Neural cell (in vitro differentiated cells): ENCODE results near the gene GSG1L2. TPM values are rescaled to one million over a fixed set of nuclear protein-coding genes. Genes with fewer than 3 reads are reported as not detected.

Source experiments
- H2AFZ ChIP-seq: fragments of 200-600, 300-800 bp; sonication (generic), shearing (Covaris generic); 2 replicates; pipeline ENCODE4 v1.6.0; 2014; ENCODE audit warnings: low read depth, mild to moderate bottlenecking, antibody characterized with exemption, low read length, moderate library complexity
- H3F3A ChIP-seq: fragments of 200-600 bp; shearing (Covaris generic); 2 replicates; pipeline ENCODE4 v1.6.1; 2016; ENCODE audit warnings: mild to moderate bottlenecking, moderate library complexity, mixed read lengths, antibody characterized with exemption, low read length; ENCODE audit not compliant: insufficient read depth, poor library complexity, severe bottlenecking
- H3K27ac ChIP-seq: fragments of 200-600, 300-800 bp; sonication (generic), shearing (Covaris generic); 2 replicates; pipeline ENCODE4 v1.5.1; 2014; ENCODE audit warnings: mild to moderate bottlenecking, low read length, moderate library complexity
- H3K27me3 ChIP-seq: fragments of 300-800, 200-600 bp; sonication (generic), shearing (Covaris generic); 2 replicates; pipeline ENCODE4 v1.6.0; 2014; ENCODE audit warnings: mild to moderate bottlenecking, low read depth, low read length, moderate library complexity; ENCODE audit not compliant: insufficient read depth
- H3K36me3 ChIP-seq: fragments of 300-800, 200-600 bp; sonication (generic), shearing (Covaris generic); 2 replicates; pipeline ENCODE4 v1.5.1; 2014; ENCODE audit warnings: mild to moderate bottlenecking, antibody characterized with exemption, low read length, moderate library complexity; ENCODE audit not compliant: insufficient read depth
- H3K4me2 ChIP-seq: fragments of 300-800, 200-600 bp; sonication (generic), shearing (Covaris generic); 2 replicates; pipeline ENCODE4 v1.6.0; 2014; ENCODE audit warnings: mild to moderate bottlenecking, low read length
- H3K4me3 ChIP-seq: fragments of 300-800, 200-600 bp; sonication (generic), shearing (Covaris generic); 2 replicates; pipeline ENCODE4 v1.5.1; 2014; ENCODE audit warnings: mild to moderate bottlenecking, low read length, moderate library complexity
- H3K79me2 ChIP-seq: fragments of 200-600 bp; shearing (Covaris generic); replicated peaks from 2 replicates; pipeline ENCODE4 v1.6.0; 2014; ENCODE audit warnings: mild to moderate bottlenecking, low read length, moderate library complexity; ENCODE audit not compliant: insufficient read depth
- H3K9ac ChIP-seq: fragments of 300-800, 200-600 bp; sonication (generic), shearing (Covaris generic); 2 replicates; pipeline ENCODE4 v1.6.1; 2016; ENCODE audit warnings: mild to moderate bottlenecking, low read length, mixed read lengths
- H3K9me2 ChIP-seq: fragments of 200-600 bp; shearing (Covaris generic); 2 replicates; pipeline ENCODE4 v1.6.1; 2016; ENCODE audit warnings: mild to moderate bottlenecking, low read length, mixed read lengths; ENCODE audit not compliant: insufficient read depth
- H3K9me3 ChIP-seq: fragments of 200-600, 300-800 bp; sonication (generic), shearing (Covaris generic); 2 replicates; pipeline ENCODE4 v1.6.1; 2016; ENCODE audit warnings: mild to moderate bottlenecking, mixed run types, low read length, moderate library complexity, mixed read lengths
- H4K20me1 ChIP-seq: fragments of 200-600 bp; shearing (Covaris generic); 2 replicates; pipeline ENCODE4 v1.6.1; 2016; ENCODE audit warnings: mild to moderate bottlenecking, mixed run types; ENCODE audit not compliant: insufficient read depth
- EP300 ChIP-seq: fragments of 450-650 bp; conservative IDR thresholded peaks from 2 replicates; pipeline ENCODE4 v1.6.1; 2014; ENCODE audit warnings: antibody characterized with exemption, mild to moderate bottlenecking, moderate library complexity; ENCODE audit not compliant: poor library complexity, severe bottlenecking
- EZH2 ChIP-seq: fragments of 200-600, 300-800 bp; shearing (Covaris generic), sonication (generic); IDR thresholded peaks from 2 replicates; pipeline ENCODE4 v1.6.1; 2014; ENCODE audit warnings: antibody characterized with exemption, low read length, borderline replicate concordance, mild to moderate bottlenecking; ENCODE audit not compliant: insufficient read depth, poor library complexity, severe bottlenecking
- MXI1 ChIP-seq: fragments of 450-650 bp; conservative IDR thresholded peaks from 2 replicates; pipeline ENCODE4 v1.6.1; 2014; ENCODE audit warnings: antibody characterized with exemption, mild to moderate bottlenecking; ENCODE audit not compliant: poor library complexity, severe bottlenecking
- POLR2AphosphoS5 ChIP-seq: IDR thresholded peaks from 2 replicates; pipeline ENCODE4 v1.6.1; 2012
- RAD21 ChIP-seq: fragments of 450-650 bp; conservative IDR thresholded peaks from 2 replicates; pipeline ENCODE4 v1.6.1; 2014; ENCODE audit warnings: antibody characterized with exemption, mild to moderate bottlenecking, moderate library complexity
- SMC3 ChIP-seq: fragments of 450-650 bp; conservative IDR thresholded peaks from 2 replicates; pipeline ENCODE4 v1.6.1; 2014; ENCODE audit warnings: antibody characterized with exemption, mild to moderate bottlenecking, moderate library complexity; ENCODE audit not compliant: poor library complexity
- TAF1 ChIP-seq: IDR thresholded peaks from 2 replicates; pipeline ENCODE4 v1.6.1; 2012; ENCODE audit warnings: low read depth
- polyA plus RNA-seq: library from polyadenylated mRNA; depleted of rRNA; stranded (reverse); fragments of >200 nt; gene quantifications from 2 replicates; pipeline ENCODE4 v1.2.3, GENCODE V29; 2014
- TF ChIP-seq, protein P1 (sequence below): IDR thresholded peaks from 2 replicates; pipeline ENCODE4 v1.6.1; 2012; ENCODE audit warnings: borderline replicate concordance
- TF ChIP-seq, protein P2 (sequence below): fragments of 450-650 bp; IDR thresholded peaks from 2 replicates; pipeline ENCODE4 v1.5.1; 2014; ENCODE audit warnings: antibody characterized with exemption, mild to moderate bottlenecking, moderate library complexity; ENCODE audit not compliant: poor library complexity, severe bottlenecking

GSG1L2 gene
- polyA plus RNA-seq, 1 donor from 2014 or later, result not detected

DNA sequence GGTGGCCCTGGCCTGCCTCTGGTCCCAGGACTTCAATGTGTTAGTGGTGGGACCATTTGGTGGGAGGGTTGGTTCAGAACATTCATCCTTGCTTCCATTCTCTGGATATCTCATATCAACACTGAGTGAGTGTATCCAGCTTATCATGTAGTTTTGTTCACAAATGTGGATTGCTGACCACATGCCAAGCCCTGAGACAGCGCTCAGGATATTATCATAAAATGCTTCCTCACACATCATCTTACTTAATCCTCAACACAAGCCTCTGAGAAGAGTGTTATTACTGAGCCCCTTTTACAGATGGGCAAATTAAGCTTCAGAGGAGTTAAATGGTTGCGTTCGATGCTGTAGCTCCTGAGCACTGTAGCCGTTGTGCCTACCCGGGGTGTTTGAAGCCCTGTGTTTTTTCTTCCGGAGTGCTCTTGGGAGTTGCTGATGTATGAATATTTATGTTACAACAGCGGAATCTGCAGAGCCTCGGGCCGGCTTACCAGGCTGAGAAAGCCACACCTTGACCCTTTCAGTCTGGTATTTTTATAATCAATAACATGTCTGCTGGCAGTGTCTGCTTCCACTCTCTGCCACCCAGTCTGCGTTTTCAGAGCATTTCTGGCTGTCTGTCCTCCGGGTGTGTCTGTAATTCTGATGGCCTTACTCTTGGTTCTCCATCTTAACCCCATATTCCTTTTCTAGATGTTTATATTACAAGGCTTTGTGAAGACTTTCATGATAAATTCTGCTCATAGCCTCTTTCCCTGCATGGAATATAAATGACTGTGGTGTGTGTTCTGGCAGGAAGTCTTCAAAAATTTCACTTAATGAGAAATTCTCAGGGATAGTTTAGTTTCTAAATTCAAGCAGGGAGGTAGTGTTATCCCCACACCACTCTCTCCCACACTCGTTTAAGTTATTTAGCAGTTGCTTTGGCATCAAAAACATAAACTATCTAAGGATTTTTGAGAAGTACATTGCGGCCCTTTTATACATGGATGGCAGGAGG lies 6.7 kb upstream of the GSG1L2 start:
- H3K9ac ChIP-seq, result no peak overlapping the region
- no peaks in the 10 kb centered on the region for H3K9me2 ChIP-seq
- H3K4me3 ChIP-seq, result no peak overlapping the region
- H2AFZ ChIP-seq, result no peak overlapping the region
- no peaks in the 10 kb centered on the region for H3K9me3 ChIP-seq
- H3F3A ChIP-seq, result no peaks in the 10 kb centered on the region
- no peaks in the 10 kb centered on the region for H3K36me3 ChIP-seq
- no peaks in the 10 kb centered on the region for H3K27me3 ChIP-seq
- no peak overlapping the region for H3K4me2 ChIP-seq
- H3K79me2 ChIP-seq, result no peaks in the 10 kb centered on the region
- no peaks in the 10 kb centered on the region for H4K20me1 ChIP-seq
- no peak overlapping the region for H3K27ac ChIP-seq
- TF ChIP-seq, protein P1, sequence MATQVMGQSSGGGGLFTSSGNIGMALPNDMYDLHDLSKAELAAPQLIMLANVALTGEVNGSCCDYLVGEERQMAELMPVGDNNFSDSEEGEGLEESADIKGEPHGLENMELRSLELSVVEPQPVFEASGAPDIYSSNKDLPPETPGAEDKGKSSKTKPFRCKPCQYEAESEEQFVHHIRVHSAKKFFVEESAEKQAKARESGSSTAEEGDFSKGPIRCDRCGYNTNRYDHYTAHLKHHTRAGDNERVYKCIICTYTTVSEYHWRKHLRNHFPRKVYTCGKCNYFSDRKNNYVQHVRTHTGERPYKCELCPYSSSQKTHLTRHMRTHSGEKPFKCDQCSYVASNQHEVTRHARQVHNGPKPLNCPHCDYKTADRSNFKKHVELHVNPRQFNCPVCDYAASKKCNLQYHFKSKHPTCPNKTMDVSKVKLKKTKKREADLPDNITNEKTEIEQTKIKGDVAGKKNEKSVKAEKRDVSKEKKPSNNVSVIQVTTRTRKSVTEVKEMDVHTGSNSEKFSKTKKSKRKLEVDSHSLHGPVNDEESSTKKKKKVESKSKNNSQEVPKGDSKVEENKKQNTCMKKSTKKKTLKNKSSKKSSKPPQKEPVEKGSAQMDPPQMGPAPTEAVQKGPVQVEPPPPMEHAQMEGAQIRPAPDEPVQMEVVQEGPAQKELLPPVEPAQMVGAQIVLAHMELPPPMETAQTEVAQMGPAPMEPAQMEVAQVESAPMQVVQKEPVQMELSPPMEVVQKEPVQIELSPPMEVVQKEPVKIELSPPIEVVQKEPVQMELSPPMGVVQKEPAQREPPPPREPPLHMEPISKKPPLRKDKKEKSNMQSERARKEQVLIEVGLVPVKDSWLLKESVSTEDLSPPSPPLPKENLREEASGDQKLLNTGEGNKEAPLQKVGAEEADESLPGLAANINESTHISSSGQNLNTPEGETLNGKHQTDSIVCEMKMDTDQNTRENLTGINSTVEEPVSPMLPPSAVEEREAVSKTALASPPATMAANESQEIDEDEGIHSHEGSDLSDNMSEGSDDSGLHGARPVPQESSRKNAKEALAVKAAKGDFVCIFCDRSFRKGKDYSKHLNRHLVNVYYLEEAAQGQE, result no peak
- TF ChIP-seq MXI1 (no peak), POLR2AphosphoS5 (no peak), EP300 (no peak), SMC3 (no peak), EZH2 (no peak), RAD21 (no peak), TAF1 (no peak)
- TF ChIP-seq, protein P2, sequence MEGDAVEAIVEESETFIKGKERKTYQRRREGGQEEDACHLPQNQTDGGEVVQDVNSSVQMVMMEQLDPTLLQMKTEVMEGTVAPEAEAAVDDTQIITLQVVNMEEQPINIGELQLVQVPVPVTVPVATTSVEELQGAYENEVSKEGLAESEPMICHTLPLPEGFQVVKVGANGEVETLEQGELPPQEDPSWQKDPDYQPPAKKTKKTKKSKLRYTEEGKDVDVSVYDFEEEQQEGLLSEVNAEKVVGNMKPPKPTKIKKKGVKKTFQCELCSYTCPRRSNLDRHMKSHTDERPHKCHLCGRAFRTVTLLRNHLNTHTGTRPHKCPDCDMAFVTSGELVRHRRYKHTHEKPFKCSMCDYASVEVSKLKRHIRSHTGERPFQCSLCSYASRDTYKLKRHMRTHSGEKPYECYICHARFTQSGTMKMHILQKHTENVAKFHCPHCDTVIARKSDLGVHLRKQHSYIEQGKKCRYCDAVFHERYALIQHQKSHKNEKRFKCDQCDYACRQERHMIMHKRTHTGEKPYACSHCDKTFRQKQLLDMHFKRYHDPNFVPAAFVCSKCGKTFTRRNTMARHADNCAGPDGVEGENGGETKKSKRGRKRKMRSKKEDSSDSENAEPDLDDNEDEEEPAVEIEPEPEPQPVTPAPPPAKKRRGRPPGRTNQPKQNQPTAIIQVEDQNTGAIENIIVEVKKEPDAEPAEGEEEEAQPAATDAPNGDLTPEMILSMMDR, result no peak

DNA sequence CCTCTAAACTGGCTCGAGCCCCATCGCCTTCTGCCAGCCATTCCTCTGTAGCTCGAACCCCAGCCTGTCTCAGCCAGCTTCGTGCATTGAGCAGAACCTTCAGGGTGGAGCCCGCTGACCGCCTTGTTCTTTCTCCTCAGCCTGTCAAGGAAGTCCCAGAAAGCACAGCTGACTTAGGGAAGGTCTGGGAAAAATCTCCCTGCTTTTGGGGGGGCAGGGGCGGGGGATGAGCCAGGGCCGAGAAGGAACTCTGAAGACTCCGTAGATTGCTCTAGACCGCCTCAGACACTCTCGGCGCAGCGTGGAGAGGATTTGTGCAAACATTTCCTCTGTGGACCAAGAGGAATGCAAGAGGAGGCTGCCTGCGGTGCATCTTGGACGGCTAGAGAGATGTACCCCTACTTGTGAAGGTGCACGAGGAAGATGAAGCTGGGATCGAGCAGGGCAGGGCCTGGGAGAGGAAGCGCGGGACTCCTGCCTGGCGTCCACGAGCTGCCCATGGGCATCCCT lies 3.8 kb upstream of the GSG1L2 start, which contains the start of gene GLP2R:
Gene GLP2R (plus strand): TSS at position 284 of the 510 bp plus-strand sequence. CDS start 140 bp downstream, at position 424.
- H3K27me3 ChIP-seq, result no peaks in the 10 kb centered on the region
- no peaks in the 10 kb centered on the region for H3F3A ChIP-seq
- H4K20me1 ChIP-seq, result no peaks in the 10 kb centered on the region
- TF ChIP-seq EP300, result no peak
- no peaks in the 10 kb centered on the region for H3K9me2 ChIP-seq
- H2AFZ ChIP-seq, result no peak within 1 kb of the TSS
- H3K4me3 ChIP-seq, result no peak within 1 kb of the TSS
- H3K4me2 ChIP-seq, result no peak within 1 kb of the TSS
- H3K36me3 ChIP-seq, result no peaks in the 10 kb centered on the region
- no peak within 1 kb of the TSS for H3K27ac ChIP-seq
- no peaks in the 10 kb centered on the region for H3K79me2 ChIP-seq
- H3K9ac ChIP-seq, result no peak within 1 kb of the TSS
- no peaks in the 10 kb centered on the region for H3K9me3 ChIP-seq
